ENCODE results near the gene ENTPD2.
"Not testable (repeated sequence)": the region's sequence is repeated elsewhere in the genome, so short reads cannot be mapped to it uniquely, and the experiment has no call there.

ENTPD2 gene

DNA sequence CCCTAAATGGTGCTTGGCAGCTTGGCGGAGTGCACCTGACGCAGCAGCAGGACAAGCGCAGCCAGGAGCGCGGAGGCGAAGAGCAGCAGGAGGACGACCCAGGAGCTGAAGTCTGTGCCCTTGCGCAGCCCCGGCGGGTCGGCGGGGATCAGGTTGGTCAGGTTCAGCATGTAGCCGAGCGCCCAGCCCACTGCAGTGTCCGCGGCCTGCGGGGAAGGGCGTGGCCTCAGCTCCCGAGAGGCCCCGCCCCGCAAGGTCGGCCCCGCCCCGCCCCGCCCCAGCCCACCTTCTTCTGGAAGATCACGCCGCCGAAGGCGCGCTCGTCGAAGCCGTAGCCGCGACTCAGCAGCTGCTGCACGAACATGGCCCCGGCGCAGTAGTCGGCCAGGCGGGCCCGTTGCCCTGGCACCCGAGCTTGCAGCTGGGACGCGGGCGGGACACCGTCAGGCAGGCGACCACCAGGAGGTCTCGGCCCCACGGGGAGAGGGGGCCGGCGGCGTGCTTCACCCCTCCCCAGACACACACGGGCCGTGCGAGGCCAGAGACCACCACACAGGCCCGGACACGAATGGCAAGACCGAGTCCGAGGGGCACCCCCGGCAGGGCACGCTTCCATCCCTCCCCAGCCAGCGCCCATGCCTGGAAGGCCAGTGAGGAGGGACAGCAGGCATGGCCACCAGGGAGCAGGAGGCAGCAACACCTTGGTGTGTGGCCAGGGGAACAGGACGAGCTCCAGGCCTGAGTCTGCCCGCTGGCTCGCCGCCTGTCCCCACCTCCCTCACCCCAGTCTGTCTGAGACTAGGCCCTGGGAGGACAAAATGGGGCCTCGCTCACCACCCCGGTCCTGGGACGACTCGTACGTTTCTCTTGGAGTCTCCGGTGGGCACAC, 5.0 kb downstream of the ENTPD2 start:
- no peak for DNase-seq (ENCODE audit: low spot score)

DNA sequence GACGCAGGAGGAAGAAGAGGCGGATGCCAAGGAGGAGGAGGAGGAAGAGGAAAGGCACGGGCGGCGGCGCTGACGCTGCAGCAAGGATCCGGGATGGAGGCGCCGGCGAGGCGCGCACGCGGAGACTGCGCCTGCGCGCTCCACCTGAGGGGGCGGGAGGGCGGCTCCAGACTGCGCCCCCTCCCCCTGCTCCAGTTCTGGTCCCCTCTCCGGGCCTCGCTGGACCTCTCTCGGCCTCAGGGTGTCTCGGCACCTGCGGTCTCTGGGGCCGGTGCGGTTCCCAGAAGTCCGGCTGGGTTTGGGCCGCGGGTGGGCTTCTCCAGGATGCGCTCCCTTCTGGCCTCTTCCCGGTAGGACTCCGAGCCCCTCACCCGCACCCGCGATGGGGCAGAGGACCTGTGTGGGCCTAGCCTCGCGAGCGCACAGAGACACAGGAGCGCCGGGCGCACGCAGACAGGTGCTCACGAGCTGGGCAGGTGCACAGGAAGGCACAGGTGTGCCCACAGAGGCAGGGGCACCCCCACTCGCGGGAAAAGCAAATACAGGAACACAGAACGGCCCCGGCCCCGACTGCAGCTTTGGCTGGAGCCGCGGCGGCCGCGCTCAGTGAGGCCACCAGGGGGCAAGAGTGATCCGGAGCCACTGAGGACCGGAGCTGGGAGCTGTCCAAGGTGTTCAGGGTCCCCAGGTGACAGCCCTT, 7.6 kb downstream of the ENTPD2 start, which contains the start of gene NPDC1:
Gene NPDC1, minus strand, starts transcription at position 90 of the 700 bp plus-strand sequence. CDS start 188 bp downstream, outside the sequence.
- peak; percentile 78 for DNase-seq (ENCODE audit: low spot score)

DNA sequence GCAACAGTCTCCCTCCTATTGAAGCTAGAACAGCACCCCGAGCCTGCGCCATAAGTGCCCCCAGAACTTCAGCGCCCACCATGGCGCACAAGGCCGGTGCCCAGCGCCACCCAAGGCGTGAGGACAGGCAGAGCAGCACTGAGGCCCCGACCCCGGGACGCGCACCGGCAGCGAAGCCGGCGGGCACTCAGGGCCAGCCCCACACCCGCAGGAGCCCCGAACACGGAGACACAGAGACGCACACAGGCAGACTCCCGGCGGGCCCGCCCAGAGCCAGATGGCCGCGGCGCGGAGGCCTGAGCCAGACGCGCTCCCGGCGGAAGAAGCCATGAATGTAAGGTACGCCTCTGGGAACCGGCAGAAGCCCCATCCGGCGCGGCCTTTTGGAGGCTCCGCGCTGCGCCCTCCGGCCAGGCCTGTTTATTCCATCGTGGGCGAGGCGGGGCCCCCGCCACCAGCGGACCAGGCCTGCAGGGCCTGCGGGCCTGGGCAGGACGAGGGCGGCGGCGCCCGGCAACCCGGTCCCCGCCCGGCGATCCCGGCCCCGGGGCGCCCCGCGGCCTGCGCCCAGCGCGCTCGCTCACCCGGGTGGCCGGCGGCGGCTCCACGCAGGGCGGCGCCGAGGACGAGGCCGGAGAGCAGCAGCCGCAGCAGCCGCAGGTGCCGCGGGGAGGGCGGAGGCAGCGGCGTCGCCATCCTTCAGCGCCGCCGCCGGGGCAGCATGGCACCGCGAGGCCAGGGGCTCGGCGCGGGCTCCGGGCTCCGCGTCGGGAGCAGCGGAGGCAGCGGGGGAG, 8.4 kb downstream of the ENTPD2 start:
- DNase-seq (ENCODE audit: low spot score) = no peak

DNA sequence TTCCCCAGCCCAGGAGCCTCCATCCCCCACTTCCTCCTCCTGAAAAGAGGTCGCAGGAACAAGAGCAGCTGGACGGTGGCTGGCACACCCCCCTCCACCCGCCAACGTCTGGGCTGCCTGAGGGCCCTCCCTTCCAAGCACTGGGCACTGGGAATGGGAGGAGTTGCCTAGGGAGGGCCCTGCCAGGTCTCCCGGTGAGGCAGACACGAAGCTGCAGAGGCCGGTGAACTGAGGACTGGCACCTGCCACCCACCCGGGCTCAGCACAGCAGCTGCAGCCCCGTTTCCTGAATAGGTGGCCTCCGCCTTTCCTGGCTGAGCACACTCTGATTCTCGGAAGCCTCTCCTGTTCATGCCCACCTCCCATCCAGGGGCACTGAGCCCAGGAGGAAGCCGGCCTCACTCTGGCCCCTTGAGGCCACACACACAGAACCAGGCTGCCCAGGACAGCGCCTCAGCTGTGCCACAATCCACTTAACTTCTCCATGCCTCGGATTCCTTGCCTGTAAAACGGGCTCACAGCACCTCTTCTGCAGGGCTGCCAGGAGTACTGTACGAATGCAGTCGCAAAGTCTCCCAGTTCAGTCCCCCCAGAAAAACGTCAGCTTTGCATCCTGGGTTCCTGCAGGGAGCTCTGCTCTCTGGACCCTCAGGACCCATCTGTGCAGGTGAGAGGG, 9.2 kb downstream of the ENTPD2 start:
- DNase-seq (ENCODE audit: low spot score) = no peak

DNA sequence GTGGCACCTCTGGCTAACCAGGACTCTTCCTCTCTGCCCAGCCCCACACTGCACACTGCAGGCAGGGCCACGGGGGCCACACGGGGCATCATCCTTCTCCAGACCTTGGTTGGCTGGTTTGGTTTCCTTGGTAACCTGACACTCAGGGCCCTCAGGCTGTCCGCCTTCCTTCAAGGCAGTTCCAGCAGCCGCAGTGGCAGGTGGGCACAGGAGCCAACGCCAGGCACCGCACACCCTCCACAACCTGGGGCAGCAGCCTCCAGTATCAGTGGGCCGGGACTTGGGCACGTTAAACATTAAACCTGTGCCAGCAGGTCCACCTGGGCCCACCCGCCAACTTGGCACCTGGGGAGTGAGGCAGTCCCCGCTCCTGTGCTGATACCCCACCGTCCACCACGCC, 9.8 kb downstream of the ENTPD2 start:
- no peak for DNase-seq (ENCODE audit: low spot score)

DNA sequence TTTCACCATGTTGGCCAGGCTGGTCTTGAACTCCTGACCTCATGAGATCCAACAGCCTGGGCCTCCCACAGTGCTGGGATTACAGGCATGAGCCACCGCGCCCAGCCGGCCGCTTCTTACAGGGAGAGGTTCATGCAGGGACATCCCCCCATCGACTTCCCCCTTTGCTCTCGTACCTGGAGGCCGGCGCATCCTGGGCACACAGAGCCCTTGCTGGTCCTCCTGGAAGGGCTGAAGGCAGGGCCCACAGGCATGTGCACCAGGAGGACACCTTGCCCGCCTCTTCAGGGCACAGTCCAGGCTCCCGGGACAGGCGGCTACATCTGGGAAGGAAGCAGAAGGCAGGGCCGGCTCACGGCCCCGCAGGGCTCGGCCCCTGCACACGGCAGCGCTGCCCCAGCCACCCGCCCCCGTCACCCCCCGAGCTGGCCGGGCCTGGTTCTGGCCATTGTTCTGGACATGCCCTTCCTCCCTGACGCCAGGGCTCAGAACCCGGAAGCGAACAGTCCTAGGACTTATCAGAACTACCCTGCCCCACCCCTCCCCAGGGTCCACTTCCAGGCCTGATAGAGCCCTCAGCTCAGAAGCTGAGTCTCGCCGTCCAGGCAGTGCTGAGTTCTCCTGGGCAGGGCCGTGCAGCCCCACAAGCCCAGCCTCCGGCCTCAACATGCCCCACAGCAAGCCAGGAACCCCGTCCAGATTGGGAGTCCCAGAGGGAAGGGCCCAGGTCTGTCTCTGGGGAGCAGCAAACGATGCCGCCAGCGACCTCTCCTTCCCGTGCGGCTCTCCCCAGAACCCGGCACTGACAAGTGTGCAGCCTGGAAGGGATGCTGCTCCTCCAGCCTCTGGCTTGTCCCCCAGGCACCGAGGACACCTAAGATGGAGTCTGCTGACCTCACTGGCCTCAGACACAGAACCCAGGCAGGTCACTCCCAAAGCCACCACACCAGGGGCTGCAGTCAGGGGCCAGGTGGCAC, 10.8 kb downstream of the ENTPD2 start:
- DNase-seq (ENCODE audit: low spot score) = no peak

DNA sequence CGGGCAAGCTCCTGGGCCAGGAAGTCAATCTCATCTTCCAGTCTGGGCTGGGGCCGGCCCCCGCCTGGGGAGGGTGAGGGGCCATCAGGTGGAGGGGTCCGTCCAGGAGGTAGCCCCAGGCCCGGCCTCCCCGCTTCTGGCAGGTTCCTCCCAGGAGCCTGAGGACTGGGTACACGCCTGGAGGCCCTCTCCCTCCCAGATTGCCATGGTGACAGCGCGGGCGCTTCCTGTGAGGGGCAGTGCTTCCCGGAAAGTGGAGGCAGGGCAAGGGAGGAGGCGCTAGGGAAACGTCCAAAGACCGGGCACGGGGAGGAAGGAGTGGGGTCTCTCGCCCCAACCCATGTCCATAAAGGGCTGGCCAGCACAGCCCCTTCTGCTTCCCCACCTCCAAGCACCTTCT, 12.7 kb downstream of the ENTPD2 start:
- no peak for DNase-seq (ENCODE audit: low spot score)

DNA sequence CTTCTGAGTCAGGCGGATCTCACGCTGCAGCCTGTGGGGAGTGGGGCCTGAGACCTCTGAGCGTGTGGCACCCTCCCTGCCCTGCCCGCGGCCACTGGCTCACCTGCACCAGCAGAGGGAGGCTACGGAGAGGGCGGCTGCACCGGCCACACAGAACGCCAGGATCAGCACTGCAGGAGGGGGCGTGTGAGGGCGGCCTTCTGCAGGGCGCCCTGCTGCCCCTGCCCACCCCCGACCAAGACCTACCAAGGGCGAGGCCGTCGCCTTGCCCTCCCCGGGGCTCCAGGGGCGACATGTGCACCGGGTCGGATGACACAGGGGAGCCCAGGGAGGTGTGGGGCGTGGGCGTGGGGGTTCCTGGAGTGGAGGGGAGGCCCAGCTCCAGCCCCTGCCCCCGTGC, 13.3 kb downstream of the ENTPD2 start:
- DNase-seq (ENCODE audit: low spot score) = no peak

DNA sequence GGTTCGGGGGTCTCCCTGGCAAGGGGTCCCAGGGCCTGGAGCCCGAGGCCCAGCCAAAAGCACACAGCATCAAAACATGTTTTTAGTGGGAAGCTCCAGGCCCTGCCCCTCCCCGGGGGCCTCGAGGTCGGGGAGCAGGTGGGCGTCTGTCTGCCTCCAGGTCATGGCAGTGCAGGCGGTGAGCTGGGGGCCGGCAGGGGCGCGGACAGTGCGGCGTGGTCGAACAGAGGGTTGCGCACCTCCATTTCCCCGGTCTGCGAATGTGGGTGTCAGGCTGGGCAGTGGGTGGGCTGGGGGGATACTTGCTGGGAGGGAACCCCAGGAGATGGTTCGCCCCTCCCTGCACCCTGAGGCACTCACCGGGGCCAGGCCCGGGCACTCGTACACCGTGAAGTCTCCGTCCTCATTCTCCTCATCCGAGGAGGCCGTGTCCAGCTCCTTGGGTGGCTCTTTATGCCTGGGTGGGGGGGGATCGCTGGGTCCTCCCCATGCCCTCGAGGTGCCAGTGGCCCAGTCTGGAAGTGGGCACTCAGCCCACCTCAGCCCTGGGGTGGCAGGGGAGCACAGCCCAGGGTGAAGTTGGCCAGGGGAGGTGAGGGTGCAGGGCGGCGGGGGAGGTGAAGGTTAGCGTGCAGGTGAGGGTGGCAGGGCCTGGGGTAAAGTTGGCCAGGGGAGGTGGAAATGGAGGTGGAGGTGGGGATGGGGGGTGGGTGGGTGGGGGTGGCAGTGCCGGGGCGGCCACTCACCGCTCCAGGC, 14.1 kb downstream of the ENTPD2 start:
- no peak for DNase-seq (ENCODE audit: low spot score)

DNA sequence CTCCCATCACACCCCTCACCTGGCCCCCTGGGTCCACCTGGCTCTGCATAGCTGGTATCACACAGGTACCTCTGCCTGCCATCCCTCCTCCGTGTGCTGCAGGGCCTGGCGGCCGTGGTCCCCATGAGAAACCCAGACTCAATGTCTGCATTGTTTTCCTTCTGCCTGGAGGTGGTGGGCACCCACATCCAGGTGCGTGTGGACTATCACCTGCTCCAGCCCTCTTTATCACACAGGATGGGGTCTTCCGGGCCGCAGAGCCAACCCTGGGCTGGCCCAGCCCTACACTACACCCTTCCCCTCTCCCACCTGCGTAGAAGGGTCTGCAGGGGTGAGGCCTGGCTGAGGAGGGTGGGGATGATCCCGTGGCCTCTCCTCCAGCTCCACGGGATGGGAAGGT, 14.9 kb downstream of the ENTPD2 start:
- no peak for DNase-seq (ENCODE audit: low spot score)

DNA sequence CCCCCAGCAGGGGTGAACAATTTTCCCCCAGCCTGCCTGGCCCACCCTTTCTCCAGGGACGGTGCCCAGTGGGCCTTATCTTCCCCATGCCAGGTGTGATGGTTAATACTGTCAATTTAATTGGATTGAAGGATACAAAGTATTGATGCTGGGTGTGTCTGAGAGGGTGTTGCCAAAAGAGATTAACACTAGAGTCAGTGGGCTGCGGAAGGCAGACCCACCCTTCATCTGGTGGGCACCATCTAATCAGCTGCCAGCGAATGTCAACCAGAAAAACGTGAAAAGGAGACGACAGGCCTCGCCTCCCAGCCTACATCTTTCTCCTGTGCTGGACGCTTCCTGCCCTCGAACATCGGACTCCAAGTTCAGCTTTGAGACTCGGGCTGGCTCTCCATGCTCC, 16.4 kb downstream of the ENTPD2 start:
- DNase-seq (ENCODE audit: low spot score) = no peak

DNA sequence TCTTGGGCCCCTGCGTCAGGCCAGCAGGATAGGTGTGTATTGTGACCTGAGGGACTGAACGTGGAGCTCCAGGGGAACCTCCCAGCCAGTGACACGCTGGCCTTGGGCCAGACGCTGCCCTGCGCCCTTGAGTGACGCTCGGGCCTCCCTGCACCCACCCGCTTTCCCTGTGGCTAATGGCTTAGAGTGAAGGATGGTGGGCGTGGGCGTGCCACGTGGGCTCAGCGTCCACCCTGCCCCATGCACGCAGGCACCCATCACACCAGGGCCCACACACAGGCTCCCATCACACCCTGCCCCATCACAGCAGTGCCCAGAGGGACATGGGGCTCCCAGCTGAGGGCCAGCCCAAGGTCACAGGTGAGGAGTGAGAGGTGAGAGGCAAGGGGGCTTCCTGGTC, 16.8 kb downstream of the ENTPD2 start:
- DNase-seq (ENCODE audit: low spot score) = no peak

DNA sequence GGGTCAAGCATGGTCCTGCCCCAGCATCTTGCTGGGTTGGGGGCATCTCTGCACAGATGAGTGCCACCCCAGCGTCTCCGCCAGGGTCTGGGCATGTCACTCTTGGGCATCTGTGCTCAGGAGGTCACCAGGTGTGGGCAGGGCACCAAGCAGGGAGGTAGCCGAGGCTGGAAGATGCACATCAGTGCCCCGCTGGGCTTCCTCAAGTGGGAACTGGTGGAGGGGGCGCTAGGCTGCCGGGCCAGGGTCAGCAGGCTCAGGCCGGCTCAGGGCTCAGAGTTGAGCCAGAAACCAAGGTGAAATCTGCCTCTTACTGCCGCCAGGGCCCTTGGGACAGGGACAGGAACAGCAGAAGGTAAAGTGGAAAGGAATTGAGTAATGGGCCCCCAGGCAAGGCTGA, 17.9 kb downstream of the ENTPD2 start:
- DNase-seq (ENCODE audit: low spot score) = no peak

DNA sequence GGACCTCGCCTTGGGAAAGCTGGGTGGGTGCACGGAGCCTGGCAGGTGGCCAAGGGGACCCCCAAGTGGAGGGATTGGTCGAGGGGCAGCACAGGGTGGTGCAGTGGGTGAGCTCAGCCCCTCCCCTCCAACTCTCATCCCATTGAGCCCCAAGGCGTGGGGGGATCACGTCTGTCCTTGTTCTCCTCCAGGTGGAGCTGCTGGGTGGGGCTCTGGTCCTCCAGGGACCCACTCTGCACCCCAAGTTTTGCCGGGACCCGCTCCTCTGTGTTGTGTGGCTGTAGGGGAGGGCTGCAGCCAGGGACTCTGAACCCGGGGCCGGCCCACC, 18.4 kb downstream of the ENTPD2 start:
- no peak for DNase-seq (ENCODE audit: low spot score)

DNA sequence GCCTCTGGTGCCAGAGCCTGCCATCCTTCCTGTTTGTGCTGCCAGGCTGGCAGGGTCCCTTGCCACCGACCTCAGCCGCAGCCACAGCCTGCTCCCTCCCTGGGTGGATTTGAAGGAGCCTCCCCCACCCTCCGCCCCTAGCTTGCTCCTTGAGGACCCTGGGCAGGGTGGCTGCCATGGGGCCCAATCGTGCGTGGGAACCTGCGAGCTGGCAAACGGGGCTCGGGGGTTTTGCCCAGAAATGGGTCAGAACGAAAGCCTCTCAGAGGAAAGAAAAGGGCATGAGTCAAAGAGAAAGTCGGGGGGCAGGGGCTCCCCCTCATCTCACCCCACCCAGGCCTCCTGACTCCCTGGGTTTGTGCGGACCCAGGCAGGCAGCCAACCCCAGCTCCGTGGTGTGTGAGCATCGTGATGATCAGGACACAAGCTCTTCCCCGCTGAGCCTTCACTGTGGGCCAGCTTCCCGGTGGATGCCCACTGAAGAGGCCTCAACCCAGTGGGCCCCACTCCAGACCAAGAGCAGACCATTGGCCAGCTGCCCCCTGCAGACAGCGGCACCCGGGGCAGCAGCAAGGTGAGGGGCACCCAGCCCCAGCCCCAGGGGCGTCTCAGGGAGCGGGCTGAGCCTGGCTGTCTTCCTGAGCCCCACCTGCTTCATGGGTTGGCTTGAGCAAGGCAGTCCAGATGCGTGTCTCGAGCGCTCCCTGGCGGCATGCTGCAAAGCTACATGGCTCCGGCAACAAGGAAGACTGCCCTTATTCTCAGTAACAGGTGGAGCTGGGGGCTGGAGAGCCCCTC, 19.0 kb downstream of the ENTPD2 start:
- DNase-seq (ENCODE audit: low spot score) = peak; percentile 88

DNA sequence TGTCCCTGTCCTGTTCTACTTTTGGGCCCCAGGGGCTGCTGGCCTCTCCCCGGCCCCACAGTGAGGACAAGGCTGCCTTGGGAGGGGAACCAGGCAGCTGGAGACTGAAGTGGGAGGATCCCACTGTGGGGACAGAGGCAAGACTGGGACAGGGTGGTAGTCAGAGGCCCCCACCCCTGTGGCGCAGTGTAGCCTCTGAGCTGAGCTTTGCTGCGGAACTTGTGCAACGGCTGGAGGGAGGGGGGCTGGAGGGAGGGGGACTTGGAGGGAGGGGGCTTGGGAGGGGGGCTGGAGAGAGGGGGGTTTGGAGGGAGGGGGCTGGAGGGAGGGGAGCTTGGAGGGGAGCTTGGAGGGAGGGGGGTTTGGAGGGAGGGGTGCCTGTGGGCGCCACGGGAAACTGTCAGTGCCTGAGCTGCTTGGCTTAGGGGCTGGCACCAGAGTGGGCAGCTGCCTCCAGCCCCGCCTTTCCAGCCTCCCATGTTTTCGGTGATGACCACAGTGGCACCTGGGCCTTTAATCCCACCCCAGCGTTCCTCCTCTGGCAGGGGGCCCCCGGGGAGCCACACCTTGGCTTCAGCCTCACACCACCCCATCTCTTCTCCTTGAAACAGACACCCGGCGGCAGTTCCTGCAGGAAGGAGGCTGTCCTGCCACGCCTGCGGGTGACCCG, 19.7 kb downstream of the ENTPD2 start:
- no peak for DNase-seq (ENCODE audit: low spot score)

DNA sequence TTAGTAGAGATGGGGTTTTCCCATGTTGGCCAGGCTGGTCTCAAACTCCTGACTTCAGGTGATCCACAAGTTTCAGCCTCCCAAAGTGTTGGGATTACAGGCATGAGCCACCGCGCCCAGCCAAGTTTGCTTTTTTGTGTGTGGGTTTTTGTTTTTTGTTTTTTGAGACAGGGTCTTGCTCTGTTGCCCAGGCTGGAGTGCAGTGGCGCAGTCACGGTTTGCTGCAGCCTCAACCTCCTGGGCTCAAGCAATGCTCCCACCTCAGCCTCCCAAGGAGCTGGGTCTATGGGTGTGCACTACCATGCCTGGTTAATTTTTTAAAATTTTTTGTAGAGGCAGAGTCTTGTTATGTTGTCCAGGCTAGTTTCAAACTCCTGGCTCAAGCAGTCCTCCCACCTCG, 20.4 kb downstream of the ENTPD2 start:
- not testable (repeated sequence) for DNase-seq (ENCODE audit: low spot score)

DNA sequence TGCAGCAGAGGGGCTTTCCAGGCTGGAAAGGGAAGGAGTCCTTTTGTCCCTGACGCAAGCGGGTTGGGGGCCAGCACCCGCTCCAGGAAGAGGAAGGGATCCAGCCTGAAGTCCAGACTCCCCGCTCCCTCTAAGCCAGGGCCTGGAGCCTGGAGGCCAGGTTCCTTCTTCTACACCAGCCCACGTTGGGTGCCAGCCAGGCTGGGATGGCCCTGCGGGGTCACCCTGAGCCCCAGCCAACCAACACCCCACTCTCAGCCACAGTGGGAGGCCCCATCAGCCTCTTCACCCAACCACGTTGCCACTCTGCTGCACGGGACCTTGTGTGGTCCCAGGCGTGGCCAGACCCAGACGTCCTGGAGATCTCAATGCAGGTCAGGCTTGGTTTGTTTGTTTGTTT, 21.0 kb downstream of the ENTPD2 start:
- DNase-seq (ENCODE audit: low spot score) = no peak

Measured in SK-N-DZ (cell line).